Liver (tissue), 3 donors: ENCODE results near the gene ARX.

Experiments
- EGR1 ChIP-seq, 2 donors: IDR thresholded peaks; 2 replicates each; pipeline ENCODE4 v1.6.1; 2016 to 2018; ENCODE audit warnings: antibody characterized with exemption in 2 of 2, low read depth in 2 of 2
- JUND ChIP-seq, 2 donors: IDR thresholded peaks; 2 replicates each; pipeline ENCODE4 v1.6.1; 2016; ENCODE audit warnings: antibody characterized with exemption in 2 of 2
- RAD21 ChIP-seq, 2 donors: IDR thresholded peaks; 2 replicates each; pipeline ENCODE4 v1.6.1; 2016; ENCODE audit warnings: antibody characterized with exemption in 2 of 2, mild to moderate bottlenecking in 2 of 2
- TF ChIP-seq, protein P1 (sequence below): fragments of 150-350 bp; IDR thresholded peaks from 2 replicates; pipeline ENCODE4 v1.5.1; 2017; ENCODE audit warnings: improper control_type of control experiment, low read depth, low read length; ENCODE audit not compliant: missing input control
- TF ChIP-seq, protein P2 (sequence below): IDR thresholded peaks from 2 replicates; pipeline ENCODE4 v1.6.1; 2016; ENCODE audit warnings: antibody characterized with exemption, mild to moderate bottlenecking
- donor health status: healthy.
- donor health status: healthy.

DNA sequence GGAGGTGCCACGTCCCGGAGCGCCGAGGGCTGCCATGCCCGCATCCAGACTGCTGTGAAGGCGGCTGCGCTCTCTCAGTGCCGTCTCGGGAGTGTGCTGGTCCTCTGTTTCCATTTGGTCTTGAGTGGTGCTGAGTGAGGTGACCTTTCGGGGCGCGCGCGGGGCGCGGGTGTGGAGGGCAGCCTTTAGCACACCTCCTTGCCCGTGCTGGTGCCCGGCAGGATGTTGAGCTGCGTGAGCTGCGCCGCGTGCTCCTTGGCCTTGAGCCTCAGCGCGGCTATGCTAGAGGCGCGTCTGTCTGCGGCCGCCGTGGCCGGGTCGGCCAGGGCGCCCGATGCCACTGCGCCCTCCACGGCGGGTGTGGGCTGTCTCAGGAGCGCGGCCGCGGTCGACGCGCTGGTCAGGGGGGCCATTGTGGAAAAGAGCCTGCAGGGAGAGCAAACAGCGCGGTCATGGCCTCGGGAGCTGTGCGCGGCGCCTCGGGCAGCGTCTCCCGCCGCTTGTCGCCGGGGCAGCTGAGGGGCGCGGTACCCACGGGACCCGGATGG lies 11.2 kb downstream of the ARX start:
- TF ChIP-seq, protein P1, sequence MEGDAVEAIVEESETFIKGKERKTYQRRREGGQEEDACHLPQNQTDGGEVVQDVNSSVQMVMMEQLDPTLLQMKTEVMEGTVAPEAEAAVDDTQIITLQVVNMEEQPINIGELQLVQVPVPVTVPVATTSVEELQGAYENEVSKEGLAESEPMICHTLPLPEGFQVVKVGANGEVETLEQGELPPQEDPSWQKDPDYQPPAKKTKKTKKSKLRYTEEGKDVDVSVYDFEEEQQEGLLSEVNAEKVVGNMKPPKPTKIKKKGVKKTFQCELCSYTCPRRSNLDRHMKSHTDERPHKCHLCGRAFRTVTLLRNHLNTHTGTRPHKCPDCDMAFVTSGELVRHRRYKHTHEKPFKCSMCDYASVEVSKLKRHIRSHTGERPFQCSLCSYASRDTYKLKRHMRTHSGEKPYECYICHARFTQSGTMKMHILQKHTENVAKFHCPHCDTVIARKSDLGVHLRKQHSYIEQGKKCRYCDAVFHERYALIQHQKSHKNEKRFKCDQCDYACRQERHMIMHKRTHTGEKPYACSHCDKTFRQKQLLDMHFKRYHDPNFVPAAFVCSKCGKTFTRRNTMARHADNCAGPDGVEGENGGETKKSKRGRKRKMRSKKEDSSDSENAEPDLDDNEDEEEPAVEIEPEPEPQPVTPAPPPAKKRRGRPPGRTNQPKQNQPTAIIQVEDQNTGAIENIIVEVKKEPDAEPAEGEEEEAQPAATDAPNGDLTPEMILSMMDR: no peak
- TF ChIP-seq RAD21 (IDR thresholded peaks at IDR 0.05) (no peak), EGR1 (IDR thresholded peaks at IDR 0.05; ENCODE audit: low read depth in 2 of 2) (no peak), JUND (IDR thresholded peaks at IDR 0.05) (no peak)
- TF ChIP-seq, protein P2, sequence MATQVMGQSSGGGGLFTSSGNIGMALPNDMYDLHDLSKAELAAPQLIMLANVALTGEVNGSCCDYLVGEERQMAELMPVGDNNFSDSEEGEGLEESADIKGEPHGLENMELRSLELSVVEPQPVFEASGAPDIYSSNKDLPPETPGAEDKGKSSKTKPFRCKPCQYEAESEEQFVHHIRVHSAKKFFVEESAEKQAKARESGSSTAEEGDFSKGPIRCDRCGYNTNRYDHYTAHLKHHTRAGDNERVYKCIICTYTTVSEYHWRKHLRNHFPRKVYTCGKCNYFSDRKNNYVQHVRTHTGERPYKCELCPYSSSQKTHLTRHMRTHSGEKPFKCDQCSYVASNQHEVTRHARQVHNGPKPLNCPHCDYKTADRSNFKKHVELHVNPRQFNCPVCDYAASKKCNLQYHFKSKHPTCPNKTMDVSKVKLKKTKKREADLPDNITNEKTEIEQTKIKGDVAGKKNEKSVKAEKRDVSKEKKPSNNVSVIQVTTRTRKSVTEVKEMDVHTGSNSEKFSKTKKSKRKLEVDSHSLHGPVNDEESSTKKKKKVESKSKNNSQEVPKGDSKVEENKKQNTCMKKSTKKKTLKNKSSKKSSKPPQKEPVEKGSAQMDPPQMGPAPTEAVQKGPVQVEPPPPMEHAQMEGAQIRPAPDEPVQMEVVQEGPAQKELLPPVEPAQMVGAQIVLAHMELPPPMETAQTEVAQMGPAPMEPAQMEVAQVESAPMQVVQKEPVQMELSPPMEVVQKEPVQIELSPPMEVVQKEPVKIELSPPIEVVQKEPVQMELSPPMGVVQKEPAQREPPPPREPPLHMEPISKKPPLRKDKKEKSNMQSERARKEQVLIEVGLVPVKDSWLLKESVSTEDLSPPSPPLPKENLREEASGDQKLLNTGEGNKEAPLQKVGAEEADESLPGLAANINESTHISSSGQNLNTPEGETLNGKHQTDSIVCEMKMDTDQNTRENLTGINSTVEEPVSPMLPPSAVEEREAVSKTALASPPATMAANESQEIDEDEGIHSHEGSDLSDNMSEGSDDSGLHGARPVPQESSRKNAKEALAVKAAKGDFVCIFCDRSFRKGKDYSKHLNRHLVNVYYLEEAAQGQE: no peak
